CD4-positive, alpha-beta T cell treated with Interleukin-2 at 100 ng/mL for 4 hours (primary cell): Measurements from ENCODE around the gene LMAN1L.

Experiments used
- DNase-seq: peaks from one replicate; pipeline ENCODE4 v3.0.0-alpha.2; 2020; ENCODE audit warnings: low spot score

The LMAN1L gene

GRCh38 chr15:74857671-74858368 is 45.2 kb downstream of the LMAN1L start:
- DNase-seq: no peak

GRCh38 chr15:74858369-74858740 is 45.7 kb downstream of the LMAN1L start:
- no peak for DNase-seq

GRCh38 chr15:74863239-74864056 is 50.8 kb downstream of the LMAN1L start:
- DNase-seq: no peak

- no peak for DNase-seq
These were observed 51.7 kb downstream of the LMAN1L start for GRCh38 chr15:74864296-74864695.

GRCh38 chr15:74865316-74865715 is 52.7 kb downstream of the LMAN1L start:
- no peak for DNase-seq

GRCh38 chr15:74866090-74866489 is 53.5 kb downstream of the LMAN1L start:
- DNase-seq: no peak

GRCh38 chr15:74867466-74868038 is 54.9 kb downstream of the LMAN1L start:
- no peak for DNase-seq

GRCh38 chr15:74868059-74868458 is 55.4 kb downstream of the LMAN1L start:
- DNase-seq: no peak

GRCh38 chr15:74869372-74869725 is 56.7 kb downstream of the LMAN1L start:
- DNase-seq: no peak

GRCh38 chr15:74869726-74870407 is 57.2 kb downstream of the LMAN1L start:
- DNase-seq: peak; percentile 34

GRCh38 chr15:74870436-74871215 is 58.0 kb downstream of the LMAN1L start:
- DNase-seq: no peak

GRCh38 chr15:74872702-74873035 is 60.0 kb downstream of the LMAN1L start:
- no peak for DNase-seq

GRCh38 chr15:74873036-74873755 is 60.6 kb downstream of the LMAN1L start, which contains the start of gene SCAMP2:
TSS of gene SCAMP2 (minus strand) at chr15:74873365. CDS start at chr15:74873255, 110 bp downstream.
- peak; percentile 89 for DNase-seq

GRCh38 chr15:74873756-74874424 is 61.3 kb downstream of the LMAN1L start:
- no peak for DNase-seq
